ENCODE results near the gene NECTIN4.

Gene NECTIN4

GRCh38 chr1:161021970-161022353 lies 67.4 kb downstream of the NECTIN4 start:
- no peak for DNase-seq (ENCODE audit: low spot score)

DNA sequence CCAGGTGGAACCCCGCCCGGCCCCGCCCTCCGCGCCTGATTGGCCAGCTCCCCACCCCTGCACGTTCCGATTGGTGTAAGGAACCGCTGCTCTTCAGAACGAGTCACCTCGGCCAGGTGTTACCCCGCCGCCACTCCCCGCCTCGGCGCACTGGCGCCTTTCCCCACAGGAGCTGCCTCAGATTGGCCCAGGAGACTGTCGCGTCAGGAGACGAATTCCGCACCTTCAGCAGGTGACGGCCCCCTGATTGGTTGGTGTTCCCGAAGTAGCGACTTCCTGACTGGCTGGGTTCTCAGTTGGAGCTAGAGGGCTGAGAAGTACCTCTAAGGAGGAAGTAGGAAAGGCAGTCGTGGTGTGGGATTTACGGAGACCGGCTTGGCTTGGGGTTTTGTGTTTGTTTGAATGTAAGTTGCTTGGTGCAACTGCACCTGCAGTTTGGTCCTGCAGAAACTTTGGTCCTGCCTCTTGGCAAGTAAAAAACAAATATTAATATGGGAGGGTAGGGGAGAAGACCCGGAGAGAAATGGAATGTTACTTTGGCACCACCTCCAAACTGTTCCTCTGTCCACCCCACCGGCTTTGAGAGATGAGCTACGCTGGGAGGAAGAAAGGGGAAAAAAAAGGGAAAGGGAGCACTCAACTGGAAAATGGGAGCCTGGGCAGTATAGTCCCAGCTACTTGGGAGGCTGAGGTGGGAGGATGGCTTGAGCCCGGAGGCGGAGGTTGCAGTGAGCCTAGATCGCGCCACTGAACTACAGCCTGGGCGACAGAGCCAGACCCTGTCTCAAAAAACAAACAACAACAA lies 68.0 kb downstream of the NECTIN4 start:
- no peak for DNase-seq (ENCODE audit: low spot score)

Data from kidney capillary endothelial cell (primary cell).